NCI-H1436 (cell line): ENCODE data around the gene FLYWCH1.
A peak's percentile ranks its signal among the peaks of the same experiment; 100 is the strongest.

Source experiments
- DNase-seq: peaks from one replicate; lab custom pipeline; 2025; lab: John Stamatoyannopoulos, UW

FLYWCH1 gene

GRCh38 chr16:2952679-2953078 lies 40.9 kb downstream of the FLYWCH1 start:
- DNase-seq = peak; percentile 52

DNA sequence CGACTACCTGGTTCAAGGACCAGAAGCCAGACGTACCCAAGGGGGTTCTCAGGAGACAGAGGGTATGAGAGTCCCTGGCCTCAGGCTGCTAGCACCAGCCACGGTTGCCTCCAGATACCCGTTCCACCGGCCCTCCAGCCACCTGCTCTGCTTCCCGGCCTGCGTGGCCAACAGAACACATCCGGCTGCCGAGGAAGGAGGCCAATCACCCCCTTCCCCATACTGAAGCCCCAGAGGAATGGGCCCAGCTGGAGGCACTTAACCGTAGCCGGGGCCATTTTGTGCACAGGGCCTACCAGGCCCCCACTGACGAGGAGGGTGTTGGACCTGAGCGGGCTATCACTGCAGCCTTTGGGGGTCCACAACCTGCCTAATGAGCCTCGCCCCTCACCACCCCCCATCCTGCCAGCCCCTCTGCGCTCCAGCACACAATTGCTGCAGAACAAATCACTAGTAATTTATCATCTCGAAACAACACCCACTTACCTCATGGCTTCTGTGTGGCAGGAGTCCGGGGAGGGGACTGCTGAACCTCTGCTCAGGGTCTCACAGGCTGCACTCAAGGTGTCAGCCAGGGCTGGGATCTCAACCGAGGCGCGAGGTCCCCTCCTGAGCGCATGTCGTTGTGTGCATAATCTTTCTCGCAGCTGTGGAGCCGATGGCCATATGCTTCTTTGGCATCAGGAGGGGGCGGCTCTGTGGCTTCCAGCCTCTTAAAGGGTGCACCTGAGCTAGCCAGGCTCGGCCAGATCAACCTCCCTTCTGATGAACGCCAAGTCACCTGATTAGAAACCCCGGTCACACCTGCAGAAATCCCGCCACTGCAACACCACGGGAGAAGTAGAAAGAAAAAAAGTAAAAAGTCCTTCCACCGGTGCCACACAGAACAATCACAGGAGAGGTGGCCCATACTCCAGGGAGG lies 42.2 kb downstream of the FLYWCH1 start:
- peak; percentile 21 for DNase-seq

GRCh38 chr16:2954656-2955381 lies 43.1 kb downstream of the FLYWCH1 start:
- DNase-seq = no peak

DNA sequence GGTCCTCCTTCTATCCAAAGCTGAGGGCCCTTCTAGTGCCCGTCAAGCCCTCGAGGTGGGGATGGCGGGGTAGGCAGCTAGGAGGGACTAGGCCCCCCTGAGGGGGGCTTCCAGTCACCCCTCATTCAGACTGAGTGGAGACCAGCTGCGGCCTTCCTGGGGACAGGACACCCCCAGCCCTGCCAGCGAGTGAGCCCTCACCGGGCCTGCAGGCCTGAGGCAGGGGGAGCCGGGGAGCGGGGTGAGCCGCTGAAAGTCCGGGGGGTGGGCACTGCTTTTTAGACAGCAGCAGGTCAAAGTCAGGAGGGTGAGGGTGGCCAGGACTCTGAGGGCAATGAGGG lies 43.7 kb downstream of the FLYWCH1 start:
- no peak for DNase-seq

DNA sequence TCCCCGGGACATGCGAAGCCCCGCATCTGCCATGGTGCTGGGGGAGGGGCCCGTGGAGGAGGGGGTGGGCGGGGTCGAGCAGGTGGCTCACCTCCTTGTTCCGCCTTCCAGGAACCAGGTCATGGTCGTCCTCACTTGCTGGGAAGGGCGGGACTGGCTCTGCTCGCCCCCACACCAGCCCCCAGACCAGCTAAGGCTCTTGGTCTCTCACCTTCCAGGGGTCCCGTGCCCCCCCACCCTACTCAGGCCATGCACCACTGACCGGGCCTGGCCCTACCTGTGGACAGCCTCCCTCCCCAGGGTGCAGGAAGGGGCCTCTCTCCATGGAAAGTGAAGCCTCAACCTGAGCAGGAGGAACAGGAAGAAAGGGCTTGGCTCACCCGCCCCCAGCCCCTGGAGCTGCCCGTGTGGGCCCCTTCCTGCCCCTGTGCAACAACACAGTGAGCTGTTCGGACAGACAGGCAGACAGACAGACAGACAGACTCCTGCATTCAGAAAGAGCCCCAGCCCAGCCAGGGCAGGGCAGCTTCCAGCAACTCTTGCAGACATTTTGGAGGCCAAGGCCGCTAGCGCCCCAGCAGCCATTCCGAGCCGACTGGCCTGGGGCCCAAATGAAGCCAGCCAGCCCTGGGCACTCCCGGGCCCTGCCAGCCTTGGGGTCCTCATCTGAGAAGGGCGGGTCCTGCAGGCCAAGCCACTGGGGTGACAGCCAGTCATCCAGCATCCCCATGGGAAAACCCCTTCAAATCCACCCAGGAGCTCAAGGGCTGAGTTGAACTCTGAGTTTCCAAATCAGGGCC lies 44.2 kb downstream of the FLYWCH1 start:
- no peak for DNase-seq

DNA sequence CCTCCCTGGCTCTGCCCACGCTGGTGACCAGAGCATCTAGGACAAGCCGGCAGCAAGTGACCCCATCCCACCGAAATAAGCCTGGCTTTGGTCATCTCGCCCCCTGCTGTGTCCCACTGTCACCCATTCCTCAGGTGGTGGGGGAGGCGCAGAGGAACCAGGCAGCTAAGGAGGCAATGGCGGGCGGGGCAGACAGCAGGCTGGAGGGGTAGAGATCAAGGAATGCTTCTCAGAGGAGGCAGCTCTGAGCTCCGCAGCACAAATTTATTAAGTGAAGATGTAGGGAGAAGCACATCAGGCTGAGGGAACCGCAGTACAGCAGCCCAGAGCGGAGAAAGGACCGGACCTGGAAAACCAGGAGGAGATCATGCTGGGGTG lies 44.8 kb downstream of the FLYWCH1 start:
- DNase-seq = no peak

DNA sequence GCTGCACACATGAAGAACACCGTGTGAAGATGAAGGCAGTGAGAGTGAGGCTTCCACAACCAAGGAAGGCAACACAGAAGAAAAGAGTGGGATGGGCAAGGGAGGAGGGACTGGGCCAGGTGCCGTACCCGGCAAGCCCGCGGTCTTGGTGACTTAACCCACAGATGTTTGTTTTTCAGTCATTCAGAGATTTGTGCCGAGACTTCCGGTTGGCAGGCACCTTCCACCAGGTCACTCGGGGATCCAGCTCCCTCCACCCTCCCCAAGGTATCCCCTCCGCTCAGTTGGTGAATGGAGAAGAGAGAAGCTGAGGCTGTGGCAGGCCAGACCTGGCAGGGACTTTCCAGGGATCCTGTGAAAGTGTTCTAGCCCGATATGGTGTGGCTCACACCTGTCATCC lies 47.5 kb downstream of the FLYWCH1 start:
- DNase-seq = no peak

- no peak for DNase-seq
Observed at GRCh38 chr16:2960183-2961010, 48.7 kb downstream of the FLYWCH1 start.

GRCh38 chr16:2962334-2963073 lies 50.8 kb downstream of the FLYWCH1 start:
- no peak for DNase-seq

GRCh38 chr16:2963074-2963722 lies 51.5 kb downstream of the FLYWCH1 start:
- no peak for DNase-seq

- DNase-seq = peak; percentile 66
Observed at GRCh38 chr16:2963723-2964474, 52.2 kb downstream of the FLYWCH1 start, which contains the start of gene KREMEN2. Gene KREMEN2 (plus strand): TSS chr16:2964275. CDS start chr16:2964521, 246 bp downstream.

DNA sequence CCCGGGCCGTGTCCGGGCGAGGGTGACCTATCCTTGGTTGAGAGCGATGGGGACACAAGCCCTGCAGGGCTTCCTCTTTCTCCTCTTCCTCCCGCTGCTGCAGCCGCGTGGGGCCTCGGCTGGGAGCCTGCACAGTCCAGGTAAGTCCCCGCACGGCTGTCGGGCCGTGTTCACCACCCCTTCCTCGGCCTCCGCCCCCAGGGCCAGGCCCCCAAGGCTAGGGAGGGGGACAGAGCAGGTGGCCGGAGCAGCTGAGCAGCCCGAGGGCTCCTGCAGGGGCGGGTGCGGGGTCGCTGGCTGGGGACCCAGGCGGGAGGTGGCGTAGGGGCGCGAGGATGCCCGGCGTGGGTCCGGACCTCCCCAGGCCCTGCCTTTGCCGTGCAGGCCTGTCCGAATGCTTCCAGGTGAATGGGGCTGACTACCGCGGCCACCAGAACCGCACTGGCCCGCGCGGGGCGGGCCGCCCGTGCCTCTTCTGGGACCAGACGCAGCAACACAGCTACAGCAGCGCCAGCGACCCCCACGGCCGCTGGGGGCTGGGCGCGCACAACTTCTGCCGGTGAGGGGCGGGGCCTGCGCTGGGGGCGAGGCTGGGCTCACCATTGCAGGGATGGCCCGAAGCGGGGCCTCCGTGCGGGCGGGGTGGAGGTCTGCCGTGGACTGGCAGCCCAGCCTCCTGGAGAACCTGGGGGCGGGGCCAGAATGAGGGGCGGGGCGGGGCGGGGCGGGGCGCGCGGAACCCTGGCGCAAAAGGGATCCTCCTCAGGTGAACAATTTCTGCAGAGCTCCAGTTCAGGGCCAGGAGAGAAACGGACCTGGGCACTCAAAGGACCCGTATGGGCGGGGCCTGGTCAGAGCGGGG lies 53.0 kb downstream of the FLYWCH1 start:
- peak; percentile 77 for DNase-seq

DNA sequence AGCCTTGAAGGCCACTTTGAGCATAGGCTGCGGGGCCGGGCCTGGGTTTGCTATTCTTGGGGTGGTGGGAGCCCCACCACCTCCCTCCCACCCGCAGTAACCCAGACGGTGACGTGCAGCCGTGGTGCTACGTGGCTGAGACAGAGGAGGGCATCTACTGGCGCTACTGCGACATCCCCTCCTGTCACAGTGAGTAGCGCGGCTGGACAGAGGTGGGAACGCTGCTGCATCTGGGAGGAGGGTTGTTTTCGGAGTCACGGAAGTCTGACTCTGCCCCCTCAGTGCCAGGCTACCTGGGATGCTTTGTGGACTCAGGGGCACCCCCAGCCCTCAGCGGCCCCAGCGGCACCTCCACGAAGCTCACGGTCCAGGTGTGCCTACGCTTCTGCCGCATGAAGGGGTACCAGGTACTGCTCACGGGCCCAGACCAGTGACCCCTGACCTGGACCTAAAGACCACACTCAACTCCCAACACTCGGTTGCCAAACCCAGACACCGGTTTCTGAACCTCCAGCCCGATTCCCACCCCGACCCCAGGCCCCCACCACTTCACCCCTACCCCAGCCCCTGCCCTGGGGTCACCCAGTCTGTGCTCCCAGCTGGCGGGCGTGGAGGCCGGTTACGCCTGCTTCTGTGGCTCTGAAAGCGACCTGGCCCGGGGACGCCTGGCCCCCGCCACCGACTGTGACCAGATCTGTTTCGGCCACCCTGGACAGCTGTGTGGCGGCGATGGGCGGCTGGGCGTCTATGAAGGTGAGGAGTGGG lies 54.5 kb downstream of the FLYWCH1 start:
- no peak for DNase-seq

- no peak for DNase-seq
Observed at GRCh38 chr16:2966808-2967191, 55.1 kb downstream of the FLYWCH1 start.

DNA sequence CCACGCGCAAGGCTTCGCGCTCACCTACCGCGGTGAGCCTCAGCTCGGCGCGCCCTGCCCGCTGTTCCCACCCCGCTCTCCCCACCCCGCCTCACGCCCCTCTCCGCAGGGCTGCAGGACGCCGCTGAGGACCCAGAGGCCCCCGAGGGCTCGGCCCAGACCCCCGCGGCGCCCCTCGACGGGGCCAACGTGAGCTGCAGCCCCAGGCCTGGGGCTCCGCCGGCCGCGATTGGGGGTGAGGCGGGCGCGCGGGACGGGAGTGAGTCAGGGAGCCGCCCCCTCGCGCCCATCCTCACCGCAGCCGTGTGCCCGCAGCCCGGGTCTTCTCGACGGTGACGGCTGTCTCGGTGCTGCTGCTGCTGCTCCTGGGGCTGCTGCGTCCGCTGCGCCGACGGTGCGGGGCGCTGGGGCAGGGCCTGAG lies 55.5 kb downstream of the FLYWCH1 start:
- no peak for DNase-seq

DNA sequence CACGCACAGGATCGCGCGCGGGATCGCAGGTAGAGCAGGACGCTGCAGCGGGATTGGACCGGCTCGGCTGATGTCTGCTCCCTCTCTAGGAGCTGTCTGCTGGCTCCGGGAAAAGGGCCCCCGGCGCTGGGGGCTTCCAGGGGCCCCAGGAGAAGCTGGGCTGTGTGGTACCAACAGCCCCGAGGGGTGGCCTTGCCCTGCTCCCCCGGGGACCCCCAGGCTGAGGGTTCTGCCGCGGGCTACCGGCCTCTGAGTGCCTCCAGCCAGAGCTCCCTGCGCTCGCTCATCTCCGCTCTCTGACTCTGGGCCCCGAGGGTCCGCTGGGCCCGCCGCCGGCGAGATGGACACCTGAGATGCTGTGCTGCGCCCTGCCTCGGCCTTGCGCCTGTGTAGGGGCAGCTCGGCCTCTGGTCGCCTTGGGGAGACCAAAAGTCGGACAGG lies 56.0 kb downstream of the FLYWCH1 start:
- no peak for DNase-seq

DNA sequence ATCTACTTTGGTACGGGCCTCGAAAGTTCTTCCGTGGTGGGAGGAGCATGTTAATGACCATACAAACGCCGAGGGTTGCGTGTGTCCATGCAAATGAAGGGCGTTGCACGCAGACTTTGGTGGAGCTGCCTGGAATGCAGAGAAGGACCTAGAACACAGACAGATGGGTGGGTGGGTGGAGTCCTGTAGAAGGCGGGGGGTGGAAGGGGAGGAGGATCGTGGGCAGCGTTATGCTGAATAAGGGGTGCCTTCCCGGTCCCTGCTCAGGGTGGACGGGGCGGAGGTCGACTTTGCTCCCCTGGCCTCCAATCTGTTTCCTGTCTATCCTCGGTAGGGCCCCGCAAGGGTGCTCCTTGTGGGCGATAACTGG lies 56.6 kb downstream of the FLYWCH1 start:
- DNase-seq = peak; percentile 60
